ENCODE measurements around the gene MRPS27.

MRPS27 gene

DNA sequence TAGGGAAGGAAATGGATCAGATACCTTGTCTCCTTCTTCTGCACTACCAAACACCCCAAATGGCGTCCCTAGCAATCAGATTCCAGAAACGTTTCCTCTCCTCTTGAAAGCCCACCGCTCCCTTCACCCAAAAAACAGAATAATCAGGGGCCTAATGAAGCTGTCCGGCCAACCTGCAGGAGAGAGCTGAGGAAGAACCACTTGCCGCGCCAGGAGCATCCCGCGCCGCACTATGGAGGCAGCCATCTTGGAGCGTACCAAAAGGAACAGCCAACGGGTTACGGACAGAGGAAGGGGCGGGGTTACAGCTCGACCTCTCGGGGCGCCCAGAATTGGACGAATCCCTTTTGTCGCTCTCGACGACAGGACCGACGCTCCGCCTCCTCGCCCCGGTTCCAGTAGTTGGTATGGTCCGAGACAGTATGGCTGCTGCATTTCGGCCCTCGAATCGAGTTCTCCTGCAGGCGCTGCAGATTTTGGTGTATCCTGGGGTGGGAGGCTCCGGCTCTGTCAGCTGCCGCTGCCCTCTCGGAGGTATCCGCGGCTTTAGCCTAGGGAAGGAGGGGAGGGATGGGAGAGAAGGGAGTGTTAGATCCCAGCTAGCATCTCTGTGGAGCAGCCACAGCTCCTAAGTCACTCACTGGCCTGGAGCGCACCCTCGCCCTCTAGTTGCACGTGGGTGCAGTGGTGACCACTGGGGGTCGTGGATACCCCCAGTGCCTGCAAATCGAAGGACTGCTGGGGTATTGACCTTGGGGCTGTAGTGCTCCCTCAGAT lies at the start of gene MRPS27, which contains the start of gene PTCD2:
Gene MRPS27, minus strand, starts transcription at position 265 of the 777 bp plus-strand sequence. Its CDS starts 19 bp downstream, at position 246.
Gene PTCD2, plus strand, starts transcription at position 398 of the 777 bp plus-strand sequence. Its CDS starts 10 bp downstream, at position 408.
- Histone ChIP-seq H3K27ac (peak within 1 kb of the TSS; percentile 48), H2AFZ (peak within 1 kb of the TSS; percentile 99), H3K9me3 (ENCODE audit: control insufficient read depth, low read length) (no peaks in the 10 kb centered on the region), H3K9ac (no peak within 1 kb of the TSS), H3K79me2 (peaks cover 6% of the 10 kb centered on the region), H3K4me2 (ENCODE audit: low read length) (peak within 1 kb of the TSS; percentile 91), H3K27me3 (ENCODE audit: control insufficient read depth, insufficient read depth, low read length) (no peaks in the 10 kb centered on the region), H3K36me3 (ENCODE audit: control insufficient read depth, insufficient read depth, low read length) (no peaks in the 10 kb centered on the region), H3K4me3 (ENCODE audit: low read depth, low read length) (peak within 1 kb of the TSS; percentile 82), H3K4me1 (no peaks in the 10 kb centered on the region)
- no peak for TF ChIP-seq CTCF (IDR thresholded peaks at IDR 0.05)

- Histone ChIP-seq H3K27me3 (ENCODE audit: control insufficient read depth, insufficient read depth, low read length) (no peaks in the 10 kb centered on the region), H3K4me3 (ENCODE audit: low read depth, low read length) (no peak overlapping the region), H3K4me1 (no peaks in the 10 kb centered on the region), H3K27ac (no peak overlapping the region), H3K79me2 (no peaks in the 10 kb centered on the region), H3K36me3 (ENCODE audit: control insufficient read depth, insufficient read depth, low read length) (no peaks in the 10 kb centered on the region), H3K9ac (no peak overlapping the region), H3K9me3 (ENCODE audit: control insufficient read depth, low read length) (no peaks in the 10 kb centered on the region), H2AFZ (no peak overlapping the region), H3K4me2 (ENCODE audit: low read length) (no peak overlapping the region)
- no peak for TF ChIP-seq CTCF (IDR thresholded peaks at IDR 0.05)
Observed at GRCh38 chr5:72369711-72370110, 49.7 kb upstream of the MRPS27 start.

GRCh38 chr5:72369301-72369700 lies 49.3 kb upstream of the MRPS27 start:
- Histone ChIP-seq H3K9me3 (ENCODE audit: control insufficient read depth, low read length) (no peaks in the 10 kb centered on the region), H3K4me1 (no peaks in the 10 kb centered on the region), H2AFZ (no peak overlapping the region), H3K4me2 (ENCODE audit: low read length) (no peak overlapping the region), H3K79me2 (no peaks in the 10 kb centered on the region), H3K9ac (no peak overlapping the region), H3K27me3 (ENCODE audit: control insufficient read depth, insufficient read depth, low read length) (no peaks in the 10 kb centered on the region), H3K27ac (no peak overlapping the region), H3K36me3 (ENCODE audit: control insufficient read depth, insufficient read depth, low read length) (no peaks in the 10 kb centered on the region), H3K4me3 (ENCODE audit: low read depth, low read length) (no peak overlapping the region)
- no peak for TF ChIP-seq CTCF (IDR thresholded peaks at IDR 0.05)

- no peaks in the 10 kb centered on the region for H3K79me2 ChIP-seq
- no peaks in the 10 kb centered on the region for H3K9me3 ChIP-seq (ENCODE audit: control insufficient read depth, low read length)
- H3K4me3 ChIP-seq (ENCODE audit: low read depth, low read length), result no peak overlapping the region
- H3K27me3 ChIP-seq (ENCODE audit: control insufficient read depth, insufficient read depth, low read length), result no peaks in the 10 kb centered on the region
- H3K4me2 ChIP-seq (ENCODE audit: low read length), result no peak overlapping the region
- H3K4me1 ChIP-seq, result no peaks in the 10 kb centered on the region
- H3K36me3 ChIP-seq (ENCODE audit: control insufficient read depth, insufficient read depth, low read length), result no peaks in the 10 kb centered on the region
- no peak for TF ChIP-seq CTCF (IDR thresholded peaks at IDR 0.05)
- no peak overlapping the region for H3K27ac ChIP-seq
- no peak overlapping the region for H2AFZ ChIP-seq
- H3K9ac ChIP-seq, result no peak overlapping the region
Observed at GRCh38 chr5:72368271-72368670, 48.2 kb upstream of the MRPS27 start.
